ENCODE data around the gene PC. TPM values are rescaled to one million over a fixed set of nuclear protein-coding genes. Genes with fewer than 3 reads are reported as not detected.
A peak's percentile ranks its signal among the peaks of the same experiment; 100 is the strongest.

The PC gene
- total RNA-seq, 2 experiments from 2014 or later: 8.8 to 10.1 TPM

- Mint-ChIP-seq H3K27ac (no peak overlapping the region), H3K9me3 (no peaks in the 10 kb centered on the region), H3K36me3 (ENCODE audit: low read depth) (peaks cover 16% of the 10 kb centered on the region), H3K27me3 (no peaks in the 10 kb centered on the region), H3K4me3 (no peak overlapping the region), H3K4me1 (peaks cover 37% of the 10 kb centered on the region)
- POLR2A ChIA-PET: no interaction called here
- CTCF ChIA-PET: interaction anchor here (3.8 kb wide), 1 partner anchor 8 kb away, joined by 27 read pairs; no protein-coding TSS in a partner anchor
- DNase-seq: no peak
Measured at GRCh38 chr11:66846671-66847091, 111.5 kb downstream of the PC start.

DNA sequence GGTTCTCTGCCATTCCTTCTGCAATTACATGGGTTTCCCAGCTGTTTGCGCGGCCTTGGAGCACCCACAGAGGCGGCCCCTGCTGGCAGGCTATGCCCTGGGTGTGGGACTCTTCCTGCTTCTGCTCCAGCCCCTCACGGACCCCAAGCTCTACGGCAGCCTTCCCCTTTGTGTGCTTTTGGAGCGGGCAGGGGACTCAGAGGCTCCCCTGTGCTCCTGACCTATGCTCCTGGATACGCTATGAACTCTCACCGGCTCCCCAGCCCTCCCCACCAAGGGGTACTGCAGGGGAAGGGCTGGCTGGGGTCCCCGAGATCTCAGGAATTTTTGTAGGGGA lies 112.3 kb downstream of the PC start:
- Mint-ChIP-seq H3K27me3 (no peaks in the 10 kb centered on the region), H3K4me3 (no peak overlapping the region), H3K36me3 (ENCODE audit: low read depth) (peaks cover 20% of the 10 kb centered on the region), H3K9me3 (no peaks in the 10 kb centered on the region), H3K4me1 (peaks cover 39% of the 10 kb centered on the region), H3K27ac (peak overlapping the region; percentile 36)
- ChIA-PET CTCF (interaction anchor here (0.9 to 3.8 kb wide), 3 partner anchors 9 to 260 kb away, joined by 3 to 27 read pairs (median 3); no protein-coding TSS in a partner anchor), POLR2A (no interaction called here)
- no peak for DNase-seq

GRCh38 chr11:66845143-66845875 lies 112.9 kb downstream of the PC start:
- no peak for DNase-seq
- ChIA-PET POLR2A (no interaction called here), CTCF (interaction anchor here (0.5 to 3.8 kb wide), 4 partner anchors 10 to 273 kb away, joined by 3 to 27 read pairs (median 4); no protein-coding TSS in a partner anchor)
- Mint-ChIP-seq H3K9me3 (no peaks in the 10 kb centered on the region), H3K36me3 (ENCODE audit: low read depth) (peaks cover 25% of the 10 kb centered on the region), H3K4me3 (peak overlapping the region; percentile 85), H3K27me3 (no peaks in the 10 kb centered on the region), H3K27ac (peak overlapping the region; percentile 64), H3K4me1 (peaks cover 42% of the 10 kb centered on the region)

GRCh38 chr11:66844496-66845142 lies 113.6 kb downstream of the PC start:
- Mint-ChIP-seq H3K4me3 (peak overlapping the region; percentile 85), H3K27me3 (no peaks in the 10 kb centered on the region), H3K27ac (peak overlapping the region; percentile 95), H3K4me1 (peaks cover 47% of the 10 kb centered on the region), H3K36me3 (ENCODE audit: low read depth) (peaks cover 29% of the 10 kb centered on the region), H3K9me3 (no peaks in the 10 kb centered on the region)
- POLR2A ChIA-PET: no interaction called here
- no peak for DNase-seq
- CTCF ChIA-PET: interaction anchor here (0.5 to 3.8 kb wide), 5 partner anchors 10 to 273 kb away, joined by 3 to 27 read pairs (median 4); no protein-coding TSS in a partner anchor

DNA sequence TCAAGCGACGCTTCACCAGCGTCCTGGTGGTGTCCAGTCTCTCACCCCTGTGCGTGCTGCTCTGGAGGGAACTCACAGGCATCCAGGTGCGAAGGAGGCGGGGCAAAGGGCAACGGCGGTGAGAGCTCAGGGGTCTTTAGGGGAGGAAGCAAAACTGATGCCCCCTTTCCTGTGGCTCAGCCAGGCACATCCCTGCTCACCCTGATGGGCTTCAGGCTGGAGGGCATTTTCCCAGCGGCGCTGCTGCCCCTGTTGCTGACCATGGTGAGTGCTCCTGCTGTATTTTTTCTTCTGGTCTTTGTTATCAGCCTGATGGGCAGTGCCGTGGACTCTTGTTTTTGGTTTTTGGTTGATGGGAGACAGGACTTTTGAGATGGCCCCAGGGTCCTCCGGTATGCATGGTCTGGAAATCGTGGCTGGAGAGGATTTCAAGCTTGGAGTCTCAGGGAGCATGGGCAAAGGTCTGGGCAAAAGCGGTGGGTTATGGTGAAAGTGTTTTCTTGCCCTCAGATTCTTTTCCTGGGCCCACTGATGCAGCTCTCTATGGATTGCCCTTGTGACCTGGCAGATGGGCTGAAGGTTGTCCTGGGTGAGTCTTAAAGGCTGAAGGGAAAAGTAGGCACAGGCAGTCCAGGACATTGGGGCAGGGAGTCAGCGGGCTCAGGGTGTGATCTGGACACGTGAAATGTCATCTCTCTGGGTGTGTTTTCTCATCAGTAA lies 114.2 kb downstream of the PC start:
- Mint-ChIP-seq H3K4me3 (peak overlapping the region; percentile 85), H3K4me1 (peaks cover 49% of the 10 kb centered on the region), H3K27me3 (no peaks in the 10 kb centered on the region), H3K27ac (peak overlapping the region; percentile 95), H3K36me3 (ENCODE audit: low read depth) (peaks cover 29% of the 10 kb centered on the region), H3K9me3 (no peaks in the 10 kb centered on the region)
- DNase-seq: no peak
- POLR2A ChIA-PET: no interaction called here
- CTCF ChIA-PET: interaction anchor here (1.1 to 3.8 kb wide), 6 partner anchors 8 to 435 kb away, joined by 3 to 27 read pairs (median 6); partner anchors contain the start of gene RBM4B

GRCh38 chr11:66842896-66843775 lies 115.0 kb downstream of the PC start, which contains the start of gene RCE1:
Gene RCE1, plus strand, starts transcription at chr11:66843441. Its CDS starts 15 bp downstream, at chr11:66843456.
- POLR2A ChIA-PET: no interaction called here
- H3K9me3 Mint-ChIP-seq: no peaks in the 10 kb centered on the region
- H3K27me3 Mint-ChIP-seq: no peaks in the 10 kb centered on the region
- peak within 1 kb of the TSS; percentile 85 for H3K4me3 Mint-ChIP-seq
- DNase-seq: peak; percentile 91
- peaks cover 50% of the 10 kb centered on the region for H3K4me1 Mint-ChIP-seq
- H3K36me3 Mint-ChIP-seq (ENCODE audit: low read depth): peaks cover 29% of the 10 kb centered on the region
- CTCF ChIA-PET: interaction anchor here (0.9 to 3.8 kb wide), 10 partner anchors 9 to 434 kb away, joined by 3 to 27 read pairs (median 4); partner anchors contain the start of gene RBM4B
- peak within 1 kb of the TSS; percentile 96 for H3K27ac Mint-ChIP-seq

DNA sequence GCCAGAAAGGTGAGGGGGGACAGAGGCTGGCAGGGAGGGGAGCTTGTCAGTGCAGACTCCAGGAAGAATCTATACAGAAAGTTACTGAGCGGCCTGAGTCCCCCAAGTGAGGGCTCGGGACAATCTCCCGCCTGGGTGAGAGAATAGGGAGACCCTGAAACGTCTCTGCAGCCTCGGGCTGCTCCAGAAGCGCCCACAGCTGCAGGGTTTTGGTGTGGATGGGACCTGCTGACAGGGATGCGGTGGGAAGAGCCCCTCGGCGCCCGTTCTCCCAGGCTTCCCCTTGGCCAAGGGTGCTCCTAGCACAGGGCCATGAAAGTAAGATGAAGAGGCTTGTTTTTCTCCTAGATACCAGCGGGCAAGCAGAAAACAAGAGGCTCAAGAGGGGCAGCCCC lies 115.7 kb downstream of the PC start:
- H3K4me1 Mint-ChIP-seq: peaks cover 50% of the 10 kb centered on the region
- H3K9me3 Mint-ChIP-seq: no peaks in the 10 kb centered on the region
- H3K4me3 Mint-ChIP-seq: peak overlapping the region; percentile 85
- CTCF ChIA-PET: interaction anchor here (0.9 to 3.2 kb wide), 6 partner anchors 8 to 433 kb away, joined by 3 to 11 read pairs (median 4); no protein-coding TSS in a partner anchor
- DNase-seq: no peak
- no peaks in the 10 kb centered on the region for H3K27me3 Mint-ChIP-seq
- peak overlapping the region; percentile 96 for H3K27ac Mint-ChIP-seq
- H3K36me3 Mint-ChIP-seq (ENCODE audit: low read depth): peaks cover 27% of the 10 kb centered on the region
- POLR2A ChIA-PET: no interaction called here

- POLR2A ChIA-PET: no interaction called here
Measured at GRCh38 chr11:66841861-66842260, 116.3 kb downstream of the PC start.

GRCh38 chr11:66840317-66841091 lies 117.7 kb downstream of the PC start:
- H3K27ac Mint-ChIP-seq: peak overlapping the region; percentile 96
- POLR2A ChIA-PET: no interaction called here
- CTCF ChIA-PET: interaction anchor here (1.0 to 1.4 kb wide), 2 partner anchors 18 to 43 kb away, joined by 3 to 4 read pairs; no protein-coding TSS in a partner anchor
- H3K4me3 Mint-ChIP-seq: peak overlapping the region; percentile 8
- peaks cover 45% of the 10 kb centered on the region for H3K4me1 Mint-ChIP-seq
- DNase-seq: no peak
- H3K36me3 Mint-ChIP-seq (ENCODE audit: low read depth): peaks cover 27% of the 10 kb centered on the region
- no peaks in the 10 kb centered on the region for H3K27me3 Mint-ChIP-seq
- H3K9me3 Mint-ChIP-seq: no peaks in the 10 kb centered on the region

More at GRCh38 chr11:66841861-66842260, 116.3 kb downstream of the PC start:
- CTCF ChIA-PET: interaction anchor here (0.9 to 3.2 kb wide), 6 partner anchors 8 to 163 kb away, joined by 3 to 11 read pairs (median 4); no protein-coding TSS in a partner anchor
- peaks cover 50% of the 10 kb centered on the region for H3K4me1 Mint-ChIP-seq
- no peak for DNase-seq
- H3K27me3 Mint-ChIP-seq: no peaks in the 10 kb centered on the region
- H3K36me3 Mint-ChIP-seq (ENCODE audit: low read depth): peaks cover 27% of the 10 kb centered on the region
- peak overlapping the region; percentile 96 for H3K27ac Mint-ChIP-seq
- no peaks in the 10 kb centered on the region for H3K9me3 Mint-ChIP-seq
- peak overlapping the region; percentile 85 for H3K4me3 Mint-ChIP-seq

DNA sequence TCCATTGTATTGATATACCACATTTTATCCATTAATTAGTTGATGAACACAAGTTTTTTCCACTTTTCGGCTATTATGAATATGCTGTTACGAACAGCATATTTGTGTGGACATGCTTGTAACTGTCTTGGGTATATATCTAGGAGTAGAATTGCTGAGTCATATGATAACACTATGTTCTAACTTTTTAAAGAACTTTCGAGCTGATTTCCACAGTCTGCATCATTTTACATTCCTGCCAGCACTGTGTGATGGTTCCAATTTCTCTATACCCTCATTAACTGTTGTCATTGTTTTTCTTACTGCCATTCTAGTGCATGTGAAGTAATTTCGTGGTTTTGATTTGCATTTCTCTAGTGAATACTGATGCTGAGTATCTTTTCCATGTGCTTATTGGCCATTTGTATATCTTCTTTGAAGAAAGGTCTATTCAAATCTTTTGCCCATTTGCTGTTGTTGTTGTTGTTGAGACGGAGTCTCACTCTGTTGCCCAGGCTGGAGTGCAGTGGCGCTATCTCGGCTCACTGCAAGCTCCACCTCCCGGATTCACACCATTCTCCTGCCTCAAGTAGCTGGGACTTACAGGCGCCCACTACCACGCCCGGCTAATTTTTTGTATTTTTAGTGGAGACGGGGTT lies 122.3 kb downstream of the PC start:
- peaks cover 15% of the 10 kb centered on the region for H3K4me1 Mint-ChIP-seq
- CTCF ChIA-PET: no interaction called here
- H3K4me3 Mint-ChIP-seq: no peak overlapping the region
- no peak overlapping the region for H3K27ac Mint-ChIP-seq
- DNase-seq: no peak
- no peaks in the 10 kb centered on the region for H3K9me3 Mint-ChIP-seq
- H3K27me3 Mint-ChIP-seq: no peaks in the 10 kb centered on the region
- POLR2A ChIA-PET: no interaction called here
- peaks cover 11% of the 10 kb centered on the region for H3K36me3 Mint-ChIP-seq (ENCODE audit: low read depth)

DNA sequence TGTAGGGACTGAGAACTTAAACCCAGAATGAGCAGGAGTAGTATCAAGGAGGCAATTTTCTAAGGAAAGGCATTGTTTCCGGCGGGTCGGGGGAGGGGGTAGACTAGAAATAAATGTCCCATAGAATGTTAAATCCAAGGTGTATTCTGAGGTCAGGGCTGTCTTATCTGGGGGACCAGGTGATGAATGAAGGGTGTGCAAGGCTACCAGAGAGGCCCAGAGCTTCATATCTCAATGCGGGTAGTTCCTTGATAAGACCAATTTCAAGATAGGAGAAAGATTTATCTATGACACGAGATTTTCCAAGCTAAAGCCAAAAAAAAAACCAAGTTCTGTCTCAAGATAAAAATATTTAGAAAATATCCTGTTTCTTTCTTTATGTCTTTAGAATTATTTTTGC lies 123.2 kb downstream of the PC start:
- H3K4me1 Mint-ChIP-seq: peaks cover 5% of the 10 kb centered on the region
- peaks cover 2% of the 10 kb centered on the region for H3K36me3 Mint-ChIP-seq (ENCODE audit: low read depth)
- no peak for DNase-seq
- ChIA-PET CTCF (interaction anchor here (0.5 to 3.4 kb wide), 12 partner anchors 8 to 228 kb away, joined by 3 to 16 read pairs (median 3); no protein-coding TSS in a partner anchor), POLR2A (no interaction called here)
- H3K27me3 Mint-ChIP-seq: no peaks in the 10 kb centered on the region
- no peaks in the 10 kb centered on the region for H3K9me3 Mint-ChIP-seq
- H3K4me3 Mint-ChIP-seq: no peak overlapping the region
- H3K27ac Mint-ChIP-seq: no peak overlapping the region
